ES-I3 (cell line): ENCODE results near the gene CD8A.

ENCODE experiments used
- H3K36me3 ChIP-seq: 2 replicates; pipeline ENCODE4 v1.6.1; 2013; ENCODE audit warnings: mild to moderate bottlenecking, low read length, control low read depth, moderate library complexity; ENCODE audit not compliant: insufficient read depth
- H3K4me1 ChIP-seq: 2 replicates; pipeline ENCODE4 v1.6.1; 2013; ENCODE audit warnings: mild to moderate bottlenecking, control low read depth, low read length; ENCODE audit not compliant: insufficient read depth
- H3K9ac ChIP-seq: 2 replicates; pipeline ENCODE4 v1.6.1; 2013; ENCODE audit warnings: low read depth, mild to moderate bottlenecking, low read length, moderate library complexity
- H3K9me3 ChIP-seq: 2 replicates; pipeline ENCODE4 v1.6.1; 2013; ENCODE audit warnings: mild to moderate bottlenecking, low read length, moderate library complexity; ENCODE audit not compliant: control insufficient read depth, insufficient read depth

Gene CD8A

DNA sequence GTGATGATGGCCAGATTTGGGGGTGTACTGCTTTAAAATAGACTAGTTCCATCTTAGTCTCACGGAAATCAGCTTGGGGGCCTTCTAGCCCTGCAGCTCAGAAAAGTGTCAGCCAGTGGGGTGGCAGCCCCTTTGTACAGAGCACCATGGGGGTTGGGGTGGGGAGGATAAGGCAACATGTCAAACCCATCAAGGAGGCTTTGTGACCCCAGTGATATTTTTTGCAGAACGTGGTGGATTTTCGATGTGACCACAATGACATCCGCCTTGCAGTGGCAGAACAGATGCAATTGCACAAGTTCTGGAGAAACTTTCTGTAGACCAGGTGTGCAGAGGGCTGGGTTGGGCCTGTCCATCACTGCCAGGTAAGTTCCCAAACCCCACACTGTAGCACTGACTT, 3.0 kb upstream of the CD8A start:
- Histone ChIP-seq H3K36me3 (no peaks in the 10 kb centered on the region), H3K9ac (no peak overlapping the region), H3K9me3 (peaks cover 11% of the 10 kb centered on the region), H3K4me1 (no peaks in the 10 kb centered on the region)

DNA sequence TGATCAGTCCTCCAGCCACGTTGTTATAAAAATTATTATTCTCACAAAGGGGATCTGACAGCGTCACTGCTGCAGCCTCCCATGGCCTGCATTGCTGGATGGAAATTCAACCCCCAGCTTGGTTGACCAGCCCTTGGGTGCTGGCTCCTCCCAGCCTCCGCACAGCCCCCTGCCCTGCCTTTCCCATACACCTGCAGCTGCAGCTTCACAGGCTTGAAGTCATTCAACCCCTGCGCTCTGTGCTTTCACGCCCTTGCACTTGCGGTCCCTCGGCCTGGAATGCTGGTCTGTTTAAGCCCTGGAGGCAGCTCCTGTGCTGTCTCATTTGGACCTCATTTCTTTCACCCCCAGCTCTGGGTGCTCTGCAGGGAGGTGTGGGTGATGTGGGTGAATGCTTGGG, 860 bp upstream of the CD8A start:
- Histone ChIP-seq H3K9ac (peak overlapping the region; percentile 53; the same call in 1 of the 2 replicates), H3K4me1 (no peaks in the 10 kb centered on the region), H3K9me3 (peaks cover 6% of the 10 kb centered on the region), H3K36me3 (no peaks in the 10 kb centered on the region)

DNA sequence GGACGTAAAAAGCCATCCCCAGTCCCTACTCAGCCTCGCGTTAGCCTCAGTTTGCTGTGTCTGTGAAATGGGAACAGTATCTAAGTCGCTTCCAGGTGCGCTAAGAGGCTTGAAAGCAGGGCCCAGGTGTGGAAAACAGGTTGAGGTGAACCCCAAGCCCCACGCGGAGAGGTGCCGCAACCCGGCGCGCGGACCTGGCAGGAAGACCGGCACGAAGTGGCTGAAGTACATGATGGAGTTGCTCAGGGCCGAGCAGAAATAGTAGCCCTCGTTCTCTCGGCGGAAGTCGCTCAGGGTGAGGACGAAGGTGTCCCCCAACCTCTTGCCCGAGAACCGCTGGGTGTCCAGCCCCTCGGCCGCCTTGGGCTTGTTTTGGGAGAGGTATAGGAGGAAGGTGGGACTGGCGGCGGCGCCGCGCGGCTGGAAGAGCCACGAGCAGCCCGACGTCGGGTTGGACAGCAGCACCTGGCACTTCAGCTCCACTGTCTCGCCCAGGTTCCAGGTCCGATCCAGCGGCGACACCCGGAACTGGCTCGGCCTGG, 508 bp downstream of the CD8A start:
- no peaks in the 10 kb centered on the region for H3K36me3 ChIP-seq
- peak overlapping the region; percentile 34; the same call in 1 of the 2 replicates for H3K9ac ChIP-seq
- H3K9me3 ChIP-seq: peaks cover 5% of the 10 kb centered on the region; the same call in 1 of the 2 replicates
- no peaks in the 10 kb centered on the region for H3K4me1 ChIP-seq

DNA sequence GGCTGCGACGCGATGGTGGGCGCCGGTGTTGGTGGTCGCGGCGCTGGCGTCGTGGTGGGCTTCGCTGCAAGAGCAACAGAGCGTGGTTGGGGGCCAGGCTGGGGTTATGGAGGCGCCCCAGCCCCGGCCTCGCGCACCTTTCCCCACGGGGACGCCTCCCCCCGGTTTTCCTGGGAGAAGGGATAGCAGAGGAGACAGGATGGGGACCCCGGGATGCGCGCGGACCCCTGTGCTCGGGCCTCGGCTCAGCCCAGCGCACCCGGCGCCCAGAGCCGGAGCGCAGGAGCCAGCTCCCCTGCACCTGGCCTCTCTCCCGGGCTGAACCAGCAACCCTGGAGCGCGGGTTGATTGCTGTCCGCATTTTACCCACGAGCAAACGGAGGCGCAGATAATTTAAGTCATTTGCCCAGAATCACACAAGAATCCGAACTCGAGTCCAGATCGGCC, 1.0 kb downstream of the CD8A start:
- peak overlapping the region; percentile 34; the same call in 1 of the 2 replicates for H3K9ac ChIP-seq
- H3K4me1 ChIP-seq: no peaks in the 10 kb centered on the region
- H3K9me3 ChIP-seq: peaks cover 5% of the 10 kb centered on the region; the same call in 1 of the 2 replicates
- no peaks in the 10 kb centered on the region for H3K36me3 ChIP-seq

DNA sequence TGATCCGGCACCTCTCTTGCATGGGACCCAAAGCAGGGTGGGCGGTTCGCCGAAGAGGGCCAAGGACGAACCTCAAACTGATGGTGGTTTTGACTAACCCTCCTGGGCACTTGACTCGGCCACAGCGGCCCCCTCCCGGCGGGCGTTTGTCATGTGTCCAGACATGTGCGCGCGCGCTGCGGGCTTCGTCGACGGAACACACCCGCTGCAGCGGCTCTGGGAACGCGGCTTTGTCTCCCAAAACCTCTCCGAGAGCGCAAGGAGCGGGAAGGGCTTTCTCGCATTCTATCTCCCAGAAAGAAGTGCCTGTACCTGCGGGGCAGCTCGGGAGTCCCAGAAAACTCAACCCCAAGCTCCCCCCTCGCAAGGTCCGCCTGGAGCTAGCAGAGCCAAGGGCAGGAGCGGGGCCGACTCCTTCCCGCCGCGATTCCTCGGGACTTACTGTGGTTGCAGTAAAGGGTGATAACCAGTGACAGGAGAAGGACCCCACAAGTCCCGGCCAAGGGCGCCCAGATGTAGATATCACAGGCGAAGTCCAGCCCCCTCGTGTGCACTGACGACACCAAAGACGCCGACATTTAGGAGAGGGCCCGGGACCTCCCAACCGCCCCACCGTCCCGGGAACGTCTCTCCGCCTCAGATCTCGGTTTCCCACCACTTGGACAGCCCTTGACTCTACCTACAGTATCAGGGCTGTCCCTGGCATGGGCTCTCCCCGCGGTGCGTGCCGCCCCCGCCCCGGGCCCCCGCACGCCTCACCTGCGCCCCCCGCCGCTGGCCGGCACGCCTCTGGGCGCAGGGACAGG, 1.6 kb downstream of the CD8A start:
- peak overlapping the region; percentile 34; the same call in 1 of the 2 replicates for H3K9ac ChIP-seq

DNA sequence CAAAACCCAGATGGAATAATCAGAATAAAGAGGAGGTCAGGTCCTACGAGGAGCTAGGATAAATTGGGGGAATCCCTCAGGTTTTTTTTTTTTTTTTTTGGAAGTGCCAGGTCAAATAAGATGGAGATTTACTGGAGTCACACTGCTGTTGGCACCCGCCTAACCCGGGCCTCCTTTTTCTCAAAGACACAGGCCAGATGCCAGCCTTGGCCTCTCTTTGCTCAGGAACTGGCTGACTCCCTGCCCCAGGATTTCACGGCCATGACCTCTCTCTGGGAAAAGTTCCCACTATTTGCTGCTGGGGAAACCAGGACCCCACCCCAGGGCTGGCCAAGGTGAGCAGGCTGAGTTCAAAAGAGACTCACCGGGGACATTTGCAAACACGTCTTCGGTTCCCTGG, 2.5 kb downstream of the CD8A start:
- Histone ChIP-seq H3K9me3 (peaks cover 5% of the 10 kb centered on the region; the same call in 1 of the 2 replicates), H3K36me3 (no peaks in the 10 kb centered on the region), H3K4me1 (no peaks in the 10 kb centered on the region), H3K9ac (no peak overlapping the region)

More for the DNA sequence above, 1.6 kb downstream of the CD8A start:
- Histone ChIP-seq H3K36me3 (no peaks in the 10 kb centered on the region), H3K4me1 (no peaks in the 10 kb centered on the region), H3K9me3 (peaks cover 5% of the 10 kb centered on the region; the same call in 1 of the 2 replicates)

DNA sequence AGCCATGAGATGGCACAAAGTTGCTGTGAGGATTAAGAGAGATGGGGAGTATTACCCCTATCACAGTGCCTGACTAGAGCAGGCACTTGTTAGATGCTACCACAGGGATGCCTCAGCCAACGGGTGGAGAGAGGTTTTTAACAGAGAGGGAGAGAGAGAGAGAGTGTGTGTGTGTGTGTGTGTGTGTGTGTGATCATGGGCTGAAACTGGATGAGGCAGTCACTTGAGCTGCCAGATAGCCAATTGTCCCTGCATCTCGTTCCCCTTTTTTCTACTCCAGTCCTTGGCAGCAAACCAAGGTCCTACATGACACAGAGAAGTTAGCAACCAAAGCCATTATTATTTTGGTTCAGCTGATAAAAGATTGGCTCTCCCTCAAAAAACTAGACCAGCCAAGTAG, 3.0 kb downstream of the CD8A start:
- no peak overlapping the region for H3K9ac ChIP-seq
- H3K4me1 ChIP-seq: no peaks in the 10 kb centered on the region
- H3K9me3 ChIP-seq: peaks cover 5% of the 10 kb centered on the region; the same call in 1 of the 2 replicates
- H3K36me3 ChIP-seq: no peaks in the 10 kb centered on the region

DNA sequence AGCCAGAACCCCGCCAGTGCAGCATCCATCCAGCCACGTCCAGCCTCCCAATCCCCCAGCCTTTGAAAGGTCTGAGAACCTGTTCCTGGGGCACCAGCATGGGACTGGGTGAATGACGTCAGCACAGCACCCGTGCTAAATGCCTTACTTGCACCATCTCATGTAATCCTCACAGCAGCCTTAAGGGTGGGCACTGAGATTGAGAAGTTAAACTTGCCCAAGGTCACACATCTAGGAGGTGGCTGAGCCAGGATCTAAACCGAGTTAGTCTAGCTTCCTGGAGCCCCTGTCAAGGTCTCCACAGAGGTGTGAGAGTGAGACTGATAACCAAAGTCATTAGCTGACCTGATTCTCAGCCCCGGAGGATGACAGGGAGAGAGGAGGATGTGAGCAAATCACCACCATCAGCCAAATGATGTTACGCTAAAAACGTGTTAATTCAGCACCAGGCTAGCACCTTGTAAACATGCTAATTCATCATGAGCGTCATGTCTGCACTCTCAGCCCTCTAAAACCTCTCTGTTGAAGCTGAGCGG, 4.6 kb downstream of the CD8A start:
- Histone ChIP-seq H3K36me3 (no peaks in the 10 kb centered on the region), H3K9ac (no peak overlapping the region), H3K4me1 (no peaks in the 10 kb centered on the region), H3K9me3 (peaks cover 5% of the 10 kb centered on the region; the same call in 1 of the 2 replicates)

DNA sequence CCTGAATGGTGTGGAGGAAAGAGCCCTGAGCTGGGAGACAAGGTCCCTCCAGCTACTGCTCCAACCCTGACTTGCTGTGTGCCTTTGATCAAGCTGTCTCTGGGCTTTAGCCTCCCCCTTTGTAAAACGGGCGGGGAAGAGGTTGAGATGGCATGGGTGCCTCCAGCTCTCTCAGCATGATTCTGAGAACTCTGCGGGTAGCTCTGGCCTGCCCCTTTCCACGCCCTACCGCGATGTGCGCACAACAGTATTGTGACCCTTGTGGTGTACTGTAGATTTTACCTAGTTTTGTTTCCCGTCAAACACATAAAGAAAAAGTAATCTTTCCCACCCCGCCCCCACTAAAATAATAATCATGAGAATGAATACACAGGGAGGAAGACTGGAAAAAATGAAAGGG, 5.3 kb downstream of the CD8A start:
- Histone ChIP-seq H3K9me3 (peaks cover 5% of the 10 kb centered on the region; the same call in 1 of the 2 replicates), H3K4me1 (no peaks in the 10 kb centered on the region), H3K36me3 (no peaks in the 10 kb centered on the region), H3K9ac (no peak overlapping the region)

DNA sequence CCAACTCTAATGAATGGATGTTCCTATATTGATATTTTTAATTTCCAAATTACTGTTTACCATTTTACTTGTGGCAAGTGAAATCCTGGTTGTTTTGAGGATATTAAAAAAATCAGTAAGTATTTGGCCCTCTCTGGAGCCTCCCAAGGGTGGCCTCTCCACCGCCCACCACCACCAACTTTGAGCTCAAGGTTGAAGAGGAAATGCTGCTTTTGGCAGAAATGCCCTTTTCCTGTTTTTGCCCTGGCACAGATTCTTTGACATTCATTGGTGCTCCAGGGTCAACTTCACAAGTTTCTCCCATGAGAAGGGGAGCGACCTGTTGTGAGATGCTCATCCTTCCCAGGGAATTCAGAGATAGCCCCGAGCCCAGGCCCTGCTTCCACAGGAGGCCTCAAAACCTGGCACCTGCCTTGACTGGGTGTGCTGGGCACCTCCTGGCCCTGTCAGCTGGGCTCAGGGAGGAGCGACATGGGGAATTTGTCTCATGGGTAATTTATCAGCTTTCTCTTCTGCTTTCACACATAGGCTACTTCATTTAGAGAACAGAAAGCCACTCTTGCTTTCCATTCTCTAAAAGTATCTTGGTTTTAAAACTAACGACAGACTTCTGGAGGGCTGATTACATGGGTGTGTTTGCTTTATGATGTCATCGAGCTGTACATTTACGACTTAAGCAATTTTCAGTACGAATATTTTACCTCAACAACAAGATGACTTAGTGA, 6.9 kb downstream of the CD8A start:
- H3K36me3 ChIP-seq: no peaks in the 10 kb centered on the region
- H3K4me1 ChIP-seq: no peaks in the 10 kb centered on the region
- H3K9me3 ChIP-seq: no peaks in the 10 kb centered on the region
- H3K9ac ChIP-seq: no peak overlapping the region

DNA sequence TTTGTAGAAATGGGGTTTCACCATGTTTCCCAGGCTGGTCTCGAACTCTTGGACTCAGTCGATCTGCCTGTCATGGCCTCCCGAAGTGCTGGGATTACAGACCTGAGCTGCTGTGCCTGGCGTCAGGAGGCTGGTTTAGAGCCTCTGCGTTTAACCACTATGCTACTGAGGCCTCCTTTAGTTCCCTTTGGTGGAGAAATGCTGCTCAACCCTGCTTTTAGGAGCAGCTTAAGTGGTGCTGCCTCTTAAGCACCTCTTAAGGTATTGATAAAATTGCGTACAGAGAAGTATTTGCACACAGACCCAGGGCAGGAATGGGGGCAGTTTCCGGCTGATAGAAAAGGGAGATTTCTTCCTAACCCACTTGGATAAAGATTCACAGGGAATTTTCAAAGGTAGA, 8.0 kb downstream of the CD8A start:
- Histone ChIP-seq H3K9ac (no peak overlapping the region), H3K4me1 (no peaks in the 10 kb centered on the region), H3K9me3 (no peaks in the 10 kb centered on the region), H3K36me3 (no peaks in the 10 kb centered on the region)

DNA sequence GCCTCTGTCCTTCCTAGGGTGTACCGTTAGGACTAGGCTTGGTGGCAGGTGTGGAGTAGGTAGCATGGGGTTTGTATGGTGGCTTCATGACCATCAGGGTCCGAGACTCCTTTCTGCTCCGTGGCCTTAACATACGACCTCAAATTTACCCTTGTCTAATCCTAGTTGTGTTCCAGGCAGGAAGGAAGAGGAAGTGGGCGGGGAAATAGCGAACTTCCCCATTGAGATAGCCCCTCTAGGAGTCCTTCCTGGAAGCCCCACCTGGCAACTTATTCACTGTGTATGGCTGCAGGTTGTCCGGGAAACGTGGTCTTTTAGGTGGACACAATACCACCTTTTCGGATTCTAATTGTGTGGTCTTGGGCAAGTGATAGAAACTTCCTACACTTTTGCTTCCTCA, 9.3 kb downstream of the CD8A start:
- Histone ChIP-seq H3K36me3 (no peaks in the 10 kb centered on the region), H3K9ac (no peak overlapping the region), H3K9me3 (no peaks in the 10 kb centered on the region), H3K4me1 (no peaks in the 10 kb centered on the region)

DNA sequence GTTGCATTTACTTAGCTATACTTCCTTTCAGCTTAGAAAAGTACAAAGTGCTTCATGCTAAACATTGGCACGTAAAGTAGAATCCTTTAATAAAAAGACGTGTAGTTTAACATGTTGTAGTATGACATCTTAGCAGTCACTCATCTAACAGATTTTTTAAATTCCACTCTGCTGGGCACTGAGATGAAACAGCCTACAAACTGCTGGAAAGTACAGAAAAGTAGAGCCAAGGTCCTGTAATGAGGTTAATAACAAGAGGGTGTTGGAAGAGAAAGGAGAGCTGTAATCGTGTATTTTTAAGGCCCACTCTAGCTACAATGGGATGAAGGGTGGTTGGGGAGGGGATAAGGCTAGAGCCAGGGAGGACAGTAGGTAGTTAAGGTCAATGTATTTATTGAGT, 10.7 kb downstream of the CD8A start:
- Histone ChIP-seq H3K4me1 (no peaks in the 10 kb centered on the region), H3K9me3 (no peaks in the 10 kb centered on the region), H3K9ac (no peak overlapping the region), H3K36me3 (no peaks in the 10 kb centered on the region)

DNA sequence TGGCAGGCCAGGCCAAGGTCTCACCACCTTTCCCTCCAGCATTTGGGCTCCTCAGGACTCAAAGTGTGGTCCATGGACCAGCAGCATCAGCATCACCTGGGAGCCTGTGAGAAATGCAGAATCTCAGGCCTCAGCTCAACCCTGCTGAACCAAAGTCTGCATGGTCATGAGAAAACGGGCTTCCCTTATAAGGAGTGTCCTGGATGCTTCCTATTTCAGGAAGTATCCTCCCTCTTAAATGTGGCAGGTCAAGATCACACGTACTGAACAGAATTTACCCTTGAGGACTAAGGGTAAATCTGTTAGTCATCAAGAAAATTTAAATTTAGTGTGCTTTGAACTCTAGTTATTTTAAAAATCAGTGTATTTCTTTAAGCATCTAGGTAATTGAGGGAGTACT, 11.8 kb downstream of the CD8A start:
- H3K4me1 ChIP-seq: no peaks in the 10 kb centered on the region
- no peaks in the 10 kb centered on the region for H3K9me3 ChIP-seq
- H3K9ac ChIP-seq: no peak overlapping the region
- H3K36me3 ChIP-seq: no peaks in the 10 kb centered on the region
